Forelimb muscle (tissue), 1 donor: Measurements from ENCODE around the gene SCN4A. TPM values are rescaled to one million over a fixed set of nuclear protein-coding genes. Genes with fewer than 3 reads are reported as not detected.
"Not testable (repeated sequence)": the region's sequence is repeated elsewhere in the genome, so short reads cannot be mapped to it uniquely, and the experiment has no call there.

Experiments used
- DNase-seq: peaks from one replicate; pipeline ENCODE4 v3.0.0-alpha.2; 2013; ENCODE audit warnings: low read depth
- polyA plus RNA-seq: library from polyadenylated mRNA; unstranded; fragments of 120-200 nt; gene quantifications from one replicate; pipeline ENCODE4 v1.2.1, GENCODE V29; 2013; ENCODE audit not compliant: insufficient read length

Gene SCN4A
- polyA plus RNA-seq, 1 donor = 50.1 TPM

GRCh38 chr17:63916566-63917185, 56.0 kb downstream of the SCN4A start:
- DNase-seq = no peak

- DNase-seq = not testable (repeated sequence)
Measured at GRCh38 chr17:63915753-63916152, 57.0 kb downstream of the SCN4A start.

- no peak for DNase-seq
Measured at GRCh38 chr17:63914471-63914870, 58.2 kb downstream of the SCN4A start.

GRCh38 chr17:63911657-63912100, 61.0 kb downstream of the SCN4A start:
- no peak for DNase-seq

GRCh38 chr17:63911041-63911635, 61.6 kb downstream of the SCN4A start, which contains the start of gene CSHL1:
Gene CSHL1 (minus strand): TSS chr17:63911258. CDS start chr17:63911196, 62 bp downstream.
- no peak for DNase-seq

- DNase-seq = no peak
Measured at GRCh38 chr17:63910096-63910495, 62.6 kb downstream of the SCN4A start.

GRCh38 chr17:63909586-63909985, 63.1 kb downstream of the SCN4A start:
- DNase-seq = not testable (repeated sequence)

GRCh38 chr17:63907161-63907778, 65.4 kb downstream of the SCN4A start:
- not testable (repeated sequence) for DNase-seq

GRCh38 chr17:63904796-63905195, 67.9 kb downstream of the SCN4A start:
- DNase-seq = not testable (repeated sequence)

- not testable (repeated sequence) for DNase-seq
Measured at GRCh38 chr17:63903787-63904201, 68.9 kb downstream of the SCN4A start.

- not testable (repeated sequence) for DNase-seq
Measured at GRCh38 chr17:63901971-63902370, 70.7 kb downstream of the SCN4A start.

GRCh38 chr17:63898899-63899798, 73.6 kb downstream of the SCN4A start:
- DNase-seq = not testable (repeated sequence)

- not testable (repeated sequence) for DNase-seq
Measured at GRCh38 chr17:63896524-63897354, 76.0 kb downstream of the SCN4A start, which contains the start of gene CSH1. Gene CSH1 (minus strand): TSS chr17:63896574. CDS start chr17:63896511, 63 bp downstream.

GRCh38 chr17:63894821-63895220, 77.9 kb downstream of the SCN4A start:
- DNase-seq = not testable (repeated sequence)

GRCh38 chr17:63894021-63894420, 78.7 kb downstream of the SCN4A start:
- DNase-seq = not testable (repeated sequence)

- not testable (repeated sequence) for DNase-seq
Measured at GRCh38 chr17:63892316-63893037, 80.2 kb downstream of the SCN4A start.

- not testable (repeated sequence) for DNase-seq
Measured at GRCh38 chr17:63889026-63889848, 83.5 kb downstream of the SCN4A start.
